ENCODE data around the gene CPT1C.

DNA sequence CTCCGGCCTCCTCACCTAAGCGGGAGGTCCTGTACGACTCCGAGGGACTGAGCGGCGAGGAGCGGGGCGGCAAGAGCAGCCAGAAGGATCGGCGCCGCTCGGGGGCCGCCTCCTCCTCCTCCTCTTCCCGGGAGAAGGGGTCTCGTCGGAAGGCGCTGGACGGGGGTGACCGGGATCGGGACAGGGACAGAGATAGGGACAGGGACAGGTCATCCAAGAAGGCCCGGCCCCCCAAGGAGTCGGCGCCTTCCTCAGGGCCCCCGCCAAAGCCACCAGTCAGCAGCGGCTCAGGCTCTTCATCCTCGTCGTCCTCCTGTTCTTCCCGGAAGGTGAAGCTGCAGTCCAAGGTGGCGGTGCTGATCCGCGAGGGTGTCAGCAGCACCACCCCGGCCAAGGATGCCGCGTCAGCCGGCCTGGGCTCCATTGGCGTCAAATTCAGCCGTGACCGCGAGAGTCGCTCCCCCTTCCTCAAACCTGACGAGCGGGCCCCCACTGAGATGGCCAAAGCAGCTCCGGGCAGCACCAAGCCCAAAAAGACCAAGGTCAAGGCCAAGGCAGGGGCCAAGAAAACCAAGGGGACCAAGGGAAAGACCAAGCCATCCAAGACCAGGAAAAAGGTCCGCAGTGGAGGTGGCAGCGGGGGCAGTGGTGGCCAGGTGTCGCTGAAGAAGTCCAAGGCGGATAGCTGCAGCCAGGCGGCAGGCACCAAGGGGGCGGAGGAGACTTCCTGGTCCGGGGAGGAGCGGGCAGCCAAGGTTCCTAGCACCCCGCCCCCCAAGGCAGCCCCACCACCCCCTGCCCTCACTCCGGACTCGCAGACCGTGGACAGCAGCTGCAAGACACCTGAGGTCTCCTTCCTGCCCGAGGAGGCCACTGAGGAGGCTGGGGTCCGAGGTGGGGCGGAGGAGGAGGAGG is 38.1 kb upstream of the CPT1C start:
- TF ChIP-seq CTCF (IDR thresholded peaks at IDR 0.05) (no peak), EZH2 (IDR thresholded peaks at IDR 0.05; ENCODE audit: borderline replicate concordance, insufficient read depth, low read depth, low read length, poor library complexity, severe bottlenecking) (no peak)
